Right lobe of liver (tissue), 4 donors: ENCODE measurements around the gene MOCOS.

Source experiments
- CTCF ChIP-seq, 4 donors: fragments of 200-600 bp in 3 of 4; fragments of 450-650 bp in 1 of 4; IDR thresholded peaks; one replicate each; pipeline versions ENCODE4 v1.5.1 to v1.8.0; 2016 to 2022; ENCODE audit warnings: antibody characterized with exemption in 4 of 4, mild to moderate bottlenecking in 2 of 4
- POLR2A ChIP-seq: fragments of 450-650 bp; IDR thresholded peaks from one replicate; pipeline ENCODE4 v1.6.1; 2017; ENCODE audit warnings: antibody characterized with exemption, mild to moderate bottlenecking
- donor health status: DM: no; HTN: no; CAD: no.
- donor health status: DM: no; HTN: no; CAD: no.
- donor health status: DM: no; HTN: yes; CAD: no.

GRCh38 chr18:36200354-36200771 lies 13.1 kb downstream of the MOCOS start:
- no peak for TF ChIP-seq CTCF (IDR thresholded peaks at IDR 0.05)
- no peak for TF ChIP-seq POLR2A
